Dermis microvascular lymphatic vessel endothelial cell (primary cell): ENCODE data around the gene CACHD1. TPM values are rescaled to one million over a fixed set of nuclear protein-coding genes. Genes with fewer than 3 reads are reported as not detected.

Experiments used
- DNase-seq, 2 donors: peaks; one replicate each; pipeline versions ENCODE4 v3.0.0 to v3.0.0-alpha.2; 2010; ENCODE audit warnings: low read depth in 2 of 2
- total RNA-seq: library from RNA; depleted of rRNA; stranded (reverse); fragments of >200 nt; gene quantifications from 2 replicates; pipeline ENCODE4 v1.2.1, GENCODE V29; 2014

CACHD1 gene
- total RNA-seq, 1 donor from 2014 or later: 2.8 TPM

DNA sequence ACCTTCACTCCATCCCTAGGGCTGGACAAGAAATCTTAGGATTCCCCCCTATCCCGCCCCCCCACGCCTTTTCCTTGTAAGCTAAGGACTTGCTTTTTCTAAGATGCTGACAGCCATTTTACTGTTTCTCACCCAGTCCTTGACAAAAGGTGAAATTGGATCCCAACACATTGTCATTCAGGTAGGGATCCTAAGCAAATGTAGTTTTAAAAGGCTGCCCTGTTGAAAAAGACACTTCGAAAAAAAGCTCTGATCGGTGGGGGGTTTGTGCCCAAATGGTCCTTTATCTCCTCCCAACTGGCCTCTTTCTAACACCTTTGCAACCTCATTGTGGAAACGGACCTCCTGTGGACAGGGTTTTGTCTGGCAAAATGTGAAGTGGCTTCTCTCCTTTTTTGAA, 2.9 kb downstream of the CACHD1 start:
- DNase-seq: no peak

DNA sequence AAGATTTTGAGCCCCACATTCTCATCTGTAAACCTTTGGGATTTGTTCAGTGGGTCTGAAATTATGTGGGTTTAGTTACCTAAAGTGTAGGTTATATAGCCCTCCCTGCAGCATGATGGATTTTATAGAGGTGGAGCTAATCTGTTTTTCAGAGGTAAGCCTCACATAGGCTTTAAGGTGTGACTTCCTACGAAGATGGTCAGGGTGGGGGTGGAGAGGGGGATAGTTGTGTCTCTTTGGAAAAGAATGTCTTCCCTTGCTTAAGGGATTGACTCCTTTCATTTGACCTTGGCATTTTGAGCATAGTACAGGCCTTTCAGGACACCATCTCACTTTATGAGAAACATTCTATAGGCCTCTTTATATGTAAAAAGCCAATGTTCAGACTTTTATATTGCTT, 3.4 kb downstream of the CACHD1 start:
- DNase-seq: no peak

DNA sequence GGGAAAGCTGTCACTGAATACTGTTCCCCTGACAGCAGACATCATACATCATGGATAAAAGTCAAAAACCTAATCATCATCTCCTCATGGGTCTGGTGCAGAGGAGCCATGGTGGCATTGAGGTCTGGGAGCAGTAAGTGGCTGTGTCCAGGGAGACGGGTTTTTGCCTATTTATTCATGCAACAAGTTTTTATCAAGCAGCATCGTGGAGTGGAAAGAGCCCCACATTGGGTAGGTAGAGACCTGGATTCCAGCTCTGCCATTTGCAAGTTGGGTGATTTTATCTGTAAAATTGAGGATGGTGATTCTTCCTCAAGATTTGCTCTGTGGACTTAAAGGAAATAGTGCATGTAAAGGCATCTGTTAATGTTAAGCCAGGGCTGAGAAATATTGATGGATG, 4.2 kb downstream of the CACHD1 start:
- no peak for DNase-seq

DNA sequence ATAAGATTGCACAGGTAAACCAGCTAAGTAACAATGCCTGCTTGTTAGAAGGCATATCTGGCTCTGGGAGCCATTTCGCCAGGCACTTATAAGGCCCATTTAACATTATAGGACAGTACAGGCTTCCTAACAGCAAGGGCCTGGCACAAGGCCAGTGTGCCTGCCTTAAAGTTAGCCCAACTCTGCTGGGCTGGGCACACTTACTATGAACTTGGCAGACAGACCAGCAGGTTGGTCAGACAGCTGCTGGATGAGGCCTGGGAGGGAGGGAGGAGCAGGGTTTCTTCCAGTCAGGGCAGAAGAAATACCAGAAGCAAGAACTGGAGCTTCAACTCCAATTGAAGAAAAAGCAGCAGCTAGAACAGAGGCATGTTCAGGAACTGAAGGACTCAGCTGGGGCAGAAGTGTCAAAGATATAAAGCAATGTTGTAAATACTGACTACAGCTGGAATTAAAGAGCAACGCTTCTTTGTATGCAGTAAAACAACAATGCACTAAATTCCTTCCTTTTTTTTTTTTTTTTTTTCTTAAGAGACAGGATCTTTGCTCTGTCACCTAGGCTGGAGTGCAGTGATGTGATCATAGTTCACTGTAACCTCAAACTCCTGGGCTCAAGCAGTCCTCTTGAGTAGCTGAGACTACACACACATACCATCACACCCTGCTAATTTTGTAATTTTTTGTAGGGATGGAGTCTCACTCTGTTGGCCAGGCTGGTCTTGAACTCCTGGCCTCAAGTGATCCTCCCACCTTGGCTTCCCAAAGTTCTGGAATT, 4.9 kb downstream of the CACHD1 start:
- DNase-seq: peak in 1 of 2 donors; percentile 21

DNA sequence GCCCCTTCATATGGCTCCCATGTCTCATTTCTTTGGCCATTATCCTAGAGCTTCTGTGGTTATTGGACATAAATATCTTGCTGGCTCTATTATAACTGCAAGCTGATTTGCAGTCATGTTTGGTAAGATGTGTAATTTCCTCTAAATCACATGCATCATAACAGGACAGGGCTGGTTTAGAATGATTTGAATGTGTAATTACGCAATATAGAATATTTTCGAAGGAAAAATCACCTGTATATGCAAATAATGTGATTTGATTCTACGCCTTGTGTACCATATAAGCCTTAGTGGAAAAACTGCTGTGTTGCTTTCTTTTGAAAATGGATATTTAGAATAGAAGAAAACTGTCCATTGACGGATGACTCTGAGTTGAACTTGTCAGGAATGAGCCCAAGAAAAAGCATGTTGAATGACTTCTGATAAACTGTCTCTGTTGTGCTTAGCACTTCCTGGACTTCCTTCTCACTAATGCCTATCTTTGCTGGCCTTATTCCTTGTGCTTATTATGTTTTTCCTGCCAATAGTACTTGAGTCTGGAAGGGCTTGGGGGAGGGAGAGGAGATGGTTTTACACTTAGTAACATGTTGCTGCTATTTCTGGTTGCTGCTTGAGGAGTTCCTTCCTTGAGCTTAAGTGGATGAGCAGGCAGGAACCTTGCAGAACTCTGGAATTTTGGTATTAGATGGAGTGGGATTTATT, 6.5 kb downstream of the CACHD1 start:
- peak; percentile 5 to 89 for DNase-seq

DNA sequence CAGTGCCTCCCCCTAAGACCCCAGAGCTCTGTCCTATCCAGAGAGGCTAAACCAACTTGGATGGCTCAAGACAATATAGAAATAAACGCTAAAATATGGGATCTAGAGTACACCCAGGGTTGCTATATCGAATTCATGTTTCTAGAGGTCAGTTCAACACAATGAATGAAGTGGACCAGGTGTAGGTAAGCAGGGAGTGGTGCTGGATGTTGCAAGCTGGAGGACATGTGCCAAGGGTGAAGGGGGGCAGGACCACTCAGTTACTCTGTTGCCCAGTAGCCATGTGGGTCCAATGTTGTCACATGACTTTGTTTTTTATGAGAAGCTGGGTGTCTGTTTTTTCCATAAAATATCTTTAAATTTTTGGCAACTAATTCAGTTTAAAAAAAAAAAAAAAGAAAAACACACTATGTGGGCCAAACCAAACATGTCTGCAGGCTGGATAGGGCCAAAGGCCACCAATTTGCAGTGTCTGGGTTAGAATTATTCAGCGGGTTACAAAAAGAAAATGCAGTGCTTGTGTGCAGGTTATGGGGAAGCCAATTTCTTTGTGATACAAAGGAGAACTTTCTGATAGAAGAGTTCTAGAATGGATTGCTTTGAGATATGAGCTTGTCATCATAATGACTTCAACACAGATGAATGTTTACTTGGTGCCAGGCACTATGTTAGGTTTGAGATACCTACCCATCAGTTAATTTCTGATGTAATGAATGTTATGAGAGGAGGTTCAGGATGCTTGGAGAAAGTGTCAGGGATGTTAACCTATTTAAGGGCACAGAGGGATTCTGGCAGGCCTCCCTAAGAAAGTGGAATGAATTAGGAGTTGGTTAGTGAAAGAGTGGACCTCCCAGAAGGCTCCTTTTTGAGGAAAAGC, 8.9 kb downstream of the CACHD1 start:
- DNase-seq: peak; percentile 76 to 79

DNA sequence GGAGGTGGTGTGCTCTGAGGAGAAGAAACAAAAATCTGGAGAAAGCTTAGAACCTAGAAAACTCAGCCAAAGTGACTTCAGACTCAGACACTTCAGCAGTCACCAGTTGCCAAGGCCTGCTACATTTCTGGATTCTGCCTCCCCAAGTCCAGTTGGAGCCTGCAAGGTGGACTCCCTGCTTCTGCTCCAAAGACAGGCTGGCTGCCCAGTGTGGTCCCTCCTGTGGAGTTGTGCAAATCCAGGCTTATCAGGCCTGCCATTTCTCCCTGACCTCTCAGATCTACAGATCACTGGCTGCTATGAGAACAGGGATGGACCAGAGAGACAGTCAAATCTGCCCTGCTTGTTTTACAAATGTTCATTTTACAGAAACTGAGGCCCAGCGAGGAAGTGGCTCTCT, 9.9 kb downstream of the CACHD1 start:
- DNase-seq: no peak

DNA sequence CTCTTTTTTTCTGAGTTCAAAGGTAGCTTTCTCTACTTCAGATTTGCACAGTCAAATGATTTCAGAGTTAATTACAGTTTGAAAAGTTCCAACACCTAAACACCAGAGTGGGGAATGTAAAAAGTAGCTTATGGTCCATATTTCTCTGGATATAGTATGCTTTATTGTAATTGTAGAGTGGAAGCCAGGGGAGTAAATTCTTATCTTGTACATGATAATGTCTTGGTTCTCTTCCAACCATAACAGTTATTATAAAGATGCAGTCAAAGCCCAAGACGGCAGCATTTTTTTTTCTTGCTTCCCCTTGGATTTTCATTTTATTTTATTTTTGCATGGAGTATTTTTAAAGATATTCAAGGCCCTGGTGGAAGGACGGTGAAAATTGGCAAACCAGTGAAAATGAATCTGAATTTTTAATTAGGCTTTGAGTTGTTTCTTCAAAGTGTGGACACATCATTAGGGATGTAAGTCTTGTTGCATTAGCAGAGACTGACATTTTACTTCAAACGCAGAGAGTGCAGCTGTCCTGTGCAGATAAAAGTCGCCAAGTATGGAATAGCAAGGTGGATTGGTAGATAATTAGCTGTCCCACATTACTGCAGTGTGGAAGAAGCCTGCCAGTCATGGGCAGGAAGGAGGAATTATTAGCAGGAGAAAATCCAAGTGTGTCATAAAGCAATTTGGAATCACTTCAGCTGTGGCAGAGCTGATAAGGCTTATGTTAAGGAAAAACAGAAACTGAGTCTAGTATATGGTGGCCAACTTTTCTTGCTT, 11.3 kb downstream of the CACHD1 start:
- DNase-seq: peak in 1 of 2 donors; percentile 57

DNA sequence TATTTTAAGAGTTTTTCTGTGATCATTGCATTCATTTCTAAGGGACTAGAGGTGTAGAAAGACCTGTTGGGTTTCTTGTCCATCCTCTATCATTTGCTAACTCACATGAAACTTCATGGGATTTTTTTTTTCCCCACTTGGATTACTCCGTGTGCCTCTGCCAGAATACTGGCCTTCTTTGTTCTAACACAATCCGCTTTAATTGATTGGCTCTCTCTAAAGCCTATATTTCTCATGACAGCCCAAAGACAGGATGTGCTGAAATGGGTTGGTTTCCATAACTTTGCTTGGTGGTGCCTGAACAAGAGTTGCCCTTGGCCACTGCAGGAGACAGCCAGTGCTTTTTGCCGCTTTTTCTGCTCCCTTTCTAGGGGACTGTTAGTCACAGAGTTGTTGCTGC, 12.2 kb downstream of the CACHD1 start:
- DNase-seq: no peak

DNA sequence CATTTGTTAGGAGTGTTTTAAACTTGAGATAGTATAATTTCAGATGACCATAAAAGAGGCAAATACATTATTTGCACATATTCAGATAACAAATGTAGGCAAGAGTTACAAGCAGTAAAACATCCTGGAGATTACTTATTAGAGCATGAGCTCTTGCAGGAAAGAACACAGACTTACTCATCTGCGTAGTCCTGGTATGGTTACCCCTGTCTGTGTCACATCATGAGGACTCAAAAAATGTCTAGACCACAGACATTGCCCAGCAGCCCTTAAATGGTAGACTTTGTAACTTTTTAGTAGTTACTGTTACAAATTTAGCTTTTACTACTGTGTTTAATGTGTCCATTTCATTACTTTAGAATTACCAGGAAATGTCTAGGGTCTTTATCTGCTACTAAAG, 12.8 kb downstream of the CACHD1 start:
- DNase-seq: no peak

DNA sequence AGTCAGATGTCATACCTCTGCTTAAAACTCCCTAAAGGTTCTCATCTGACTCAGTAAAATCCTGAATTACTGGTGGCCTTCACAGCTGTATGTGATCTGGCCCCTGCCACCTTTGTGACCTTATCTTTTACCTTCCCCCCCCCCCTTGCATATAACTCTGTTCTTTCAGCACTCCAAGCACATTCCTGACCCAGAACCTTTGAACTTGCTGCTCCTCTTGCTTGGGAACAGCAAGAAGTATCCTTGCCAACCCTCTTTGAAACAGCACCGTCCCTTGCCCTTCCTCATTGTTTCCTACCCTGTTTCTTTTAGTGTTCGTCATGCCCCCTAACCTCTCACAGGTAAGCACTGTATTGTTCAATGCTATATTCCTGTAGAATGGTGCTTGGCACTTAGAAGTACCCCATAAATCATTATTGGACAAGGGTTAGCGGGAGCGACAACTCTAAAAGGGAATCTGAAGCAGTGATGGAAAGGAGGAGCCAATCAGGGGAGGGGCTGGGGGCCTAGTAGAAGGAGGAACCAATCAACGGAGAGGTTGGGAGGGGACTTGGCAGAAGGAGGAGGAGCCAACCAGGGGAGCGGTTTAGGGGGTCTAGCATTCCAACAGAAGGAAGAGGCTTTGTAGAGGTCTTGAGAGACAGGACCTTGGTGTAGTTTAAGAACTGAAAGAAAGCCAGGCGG, 13.9 kb downstream of the CACHD1 start:
- no peak for DNase-seq

DNA sequence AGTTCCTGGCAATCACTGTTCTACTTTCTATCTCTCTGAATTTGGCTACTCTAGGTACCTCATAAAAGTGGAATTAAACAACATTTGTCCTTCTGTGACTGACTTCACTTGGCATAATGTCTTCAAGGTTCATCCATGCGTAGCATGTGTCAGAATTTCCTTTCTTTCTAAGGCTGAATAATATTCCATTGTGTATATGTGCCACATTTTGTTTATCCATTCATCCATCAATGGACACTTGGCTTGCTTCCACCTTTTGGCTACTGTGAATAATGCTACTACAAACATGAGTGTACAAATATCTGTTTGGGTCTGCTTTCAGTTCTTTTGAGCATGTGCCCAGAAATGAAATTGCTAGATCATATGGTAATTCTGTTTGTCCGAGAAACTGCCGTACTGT, 14.7 kb downstream of the CACHD1 start:
- peak in 1 of 2 donors; percentile 79 for DNase-seq

DNA sequence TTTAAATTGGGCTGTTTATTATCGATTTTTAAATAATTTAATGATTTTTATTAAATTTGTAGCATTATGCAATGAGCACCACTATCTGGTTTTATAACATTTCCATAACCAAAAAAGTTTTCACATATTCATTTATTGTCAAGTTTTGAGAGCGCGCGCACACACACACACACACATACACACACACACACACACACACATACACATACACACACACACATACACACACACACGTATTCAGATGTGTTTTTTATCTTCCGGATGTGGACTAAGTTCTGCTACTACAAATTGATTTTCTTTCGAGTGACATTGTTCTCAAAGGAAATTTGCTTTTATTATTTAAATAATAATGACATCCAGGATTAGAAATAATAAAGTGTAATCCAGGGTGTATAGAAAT, 16.3 kb downstream of the CACHD1 start:
- DNase-seq: no peak

DNA sequence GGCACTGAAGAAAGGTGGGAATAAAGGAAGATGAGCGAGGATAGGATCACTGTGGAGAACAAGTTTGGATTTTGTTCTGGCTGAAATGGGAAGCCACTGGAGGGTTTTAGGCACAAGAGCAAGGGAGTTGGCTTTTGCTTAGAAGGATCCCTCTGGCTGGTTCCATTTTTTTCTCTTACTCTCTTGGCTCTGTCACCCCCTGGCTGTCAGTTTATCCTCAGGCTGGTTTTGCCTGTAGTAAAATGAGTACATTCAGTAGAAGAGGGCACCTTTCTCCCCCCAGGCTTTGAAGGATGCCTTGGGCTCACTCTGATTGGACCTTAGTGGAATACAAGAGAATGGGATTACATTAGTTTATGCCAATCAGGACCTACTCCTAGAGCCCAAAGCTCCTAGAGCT, 17.1 kb downstream of the CACHD1 start:
- no peak for DNase-seq

DNA sequence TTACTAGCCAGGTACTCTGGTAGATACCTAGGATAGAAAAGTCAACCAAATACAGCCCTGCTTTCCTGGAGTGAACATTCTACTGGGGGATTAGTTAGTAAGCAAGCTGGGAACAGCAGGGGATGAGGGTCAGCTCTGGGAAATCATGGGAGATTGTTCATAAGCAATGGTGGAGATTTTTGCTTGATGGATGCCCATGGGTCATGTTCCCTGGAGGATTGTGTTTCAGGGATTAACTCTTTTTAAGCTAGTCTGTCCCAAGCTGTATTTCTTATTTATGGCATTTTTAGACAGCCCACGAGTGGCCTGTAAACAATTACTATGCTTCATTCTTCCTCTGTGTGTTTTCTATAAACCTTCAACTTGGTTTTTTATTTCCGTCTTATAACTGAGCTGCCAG, 18.9 kb downstream of the CACHD1 start:
- DNase-seq: no peak

DNA sequence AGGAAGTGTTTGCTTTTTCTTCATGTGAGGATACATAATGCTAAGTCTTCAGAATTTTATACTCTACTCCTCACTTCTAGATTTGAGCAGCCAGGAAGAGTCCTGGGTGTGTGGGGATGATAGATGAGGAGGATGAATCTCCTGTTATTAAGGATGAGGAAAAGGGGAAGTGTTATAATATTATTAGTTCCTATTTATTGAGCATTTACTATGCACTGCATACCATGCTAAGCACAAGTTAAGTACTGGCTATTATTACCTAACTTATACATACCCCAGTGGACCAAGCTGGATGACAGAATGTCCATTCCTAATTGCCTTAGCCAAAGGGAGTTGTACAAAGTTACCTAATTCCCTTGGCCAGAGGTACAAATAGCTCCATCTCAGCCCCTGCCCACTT, 19.8 kb downstream of the CACHD1 start:
- DNase-seq: no peak

DNA sequence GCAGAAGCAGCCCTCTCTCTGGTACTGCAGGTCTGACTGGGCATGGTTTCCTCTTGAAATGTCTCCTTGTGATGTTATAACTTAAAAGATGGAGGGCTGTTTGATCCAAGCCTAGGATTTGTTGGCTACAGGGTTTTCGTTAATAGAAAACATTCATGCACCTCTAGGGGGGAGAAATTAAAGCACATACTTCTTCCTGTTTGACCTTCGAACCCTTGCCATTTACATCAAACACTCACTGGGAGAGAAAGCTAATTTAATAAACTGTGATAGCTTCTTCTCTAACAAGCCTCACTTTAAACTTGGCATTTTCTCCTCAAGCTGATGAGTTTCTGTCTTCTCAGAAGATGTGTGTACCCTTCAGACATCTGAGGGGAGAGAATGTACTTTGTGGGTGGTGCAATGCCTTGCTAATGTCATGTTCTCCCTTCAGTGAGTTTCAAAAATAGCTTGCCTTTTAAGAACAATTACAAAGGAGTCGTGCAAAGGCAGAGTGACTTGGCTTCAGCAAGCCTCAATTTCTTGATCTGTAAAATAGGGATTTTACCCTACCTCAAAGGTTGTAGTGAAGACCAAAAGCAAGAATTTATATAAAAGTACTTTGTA, 20.4 kb downstream of the CACHD1 start:
- no peak for DNase-seq

DNA sequence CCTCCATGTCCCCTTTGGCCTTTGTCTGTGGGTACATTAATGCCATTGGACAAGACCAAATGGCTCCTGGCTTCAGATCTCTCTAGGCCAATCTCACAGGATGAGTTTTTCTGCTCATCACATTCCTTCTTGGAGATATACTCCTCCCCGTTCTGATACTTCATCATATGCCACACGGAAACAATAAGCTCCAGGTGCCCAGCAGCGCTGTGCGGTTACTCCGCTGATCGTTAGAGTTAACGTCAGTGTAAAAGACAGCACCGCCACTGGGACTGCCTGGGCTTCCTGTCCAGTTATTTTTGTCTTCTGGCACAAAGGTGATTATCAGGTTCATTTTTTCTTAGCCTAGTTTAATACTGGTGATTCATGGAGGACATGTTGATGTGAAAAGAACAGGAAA, 22.5 kb downstream of the CACHD1 start:
- no peak for DNase-seq

DNA sequence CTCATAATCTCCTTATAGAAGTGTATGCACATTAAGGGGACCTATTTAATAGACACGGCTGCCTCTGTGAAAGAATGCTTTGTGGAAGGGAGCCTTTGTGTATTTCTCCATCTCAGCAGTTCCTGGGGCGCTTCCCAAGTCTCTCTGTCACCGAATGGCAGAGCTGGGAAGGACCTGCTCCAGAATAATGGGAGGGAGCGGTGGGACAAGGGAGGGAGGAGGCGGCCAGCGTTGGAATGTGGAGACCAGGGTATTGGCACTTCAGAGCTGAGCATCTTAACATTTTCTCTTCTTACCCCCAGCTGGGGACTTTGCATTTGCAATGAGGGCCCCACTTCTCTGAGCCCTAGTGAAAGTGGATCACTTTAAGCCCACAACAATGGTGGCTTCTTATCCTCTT, 23.9 kb downstream of the CACHD1 start:
- no peak for DNase-seq

DNA sequence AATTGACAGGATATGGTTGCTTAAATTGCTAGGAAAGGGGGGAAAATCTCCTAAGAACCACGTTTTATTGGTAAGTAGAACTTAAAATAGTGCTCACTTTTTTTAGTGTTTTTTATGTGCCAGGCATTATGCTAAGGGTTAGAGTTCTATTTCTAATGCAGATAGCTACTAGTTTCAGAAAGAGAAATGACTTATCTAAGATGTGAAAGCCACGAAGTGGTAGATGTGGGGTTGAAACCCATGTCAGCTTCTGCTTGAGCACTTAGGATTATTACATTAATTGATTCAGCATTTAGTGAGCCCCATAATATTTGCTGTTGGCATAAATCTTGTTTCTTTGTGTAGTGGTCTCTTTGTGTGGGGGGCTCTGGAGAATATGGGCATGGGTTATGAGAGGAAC, 24.7 kb downstream of the CACHD1 start:
- DNase-seq: no peak
